GM12878 (cell line): ENCODE data around the gene KIF21B.

Experiments
- EP300 ChIP-seq, 2 experiments: fragments of 150-350 bp in 1 of 2; IDR thresholded peaks; 2 replicates each; pipeline ENCODE4 v1.6.1; 2011 to 2012; ENCODE audit warnings: low read depth in 2 of 2, low read length in 2 of 2, borderline replicate concordance in 1 of 2, improper control_type of control experiment in 1 of 2, inconsistent platforms in 1 of 2; ENCODE audit not compliant: control insufficient read depth in 1 of 2
- POLR2A ChIP-seq: IDR thresholded peaks from 2 replicates; pipeline ENCODE4 v1.6.1; 2011; ENCODE audit warnings: low read depth, mild to moderate bottlenecking, low read length
- RAD21 ChIP-seq: IDR thresholded peaks from 2 replicates; pipeline ENCODE4 v1.6.1; 2011; ENCODE audit warnings: mild to moderate bottlenecking, low read depth, low read length, moderate library complexity; ENCODE audit not compliant: insufficient read depth
- SMC3 ChIP-seq: IDR thresholded peaks from 2 replicates; pipeline ENCODE4 v1.6.1; 2011; ENCODE audit warnings: low read length, improper control_type of control experiment, borderline replicate concordance
- TAF1 ChIP-seq: IDR thresholded peaks from 2 replicates; pipeline ENCODE4 v1.6.1; 2011; ENCODE audit warnings: mild to moderate bottlenecking, low read depth, low read length, borderline replicate concordance
- TCF7 ChIP-seq: IDR thresholded peaks from 2 replicates; pipeline ENCODE4 v1.6.1; 2014; ENCODE audit warnings: antibody characterized with exemption, borderline replicate concordance
- TF ChIP-seq, protein P1 (sequence below): fragments of 450-650 bp; IDR thresholded peaks from 2 replicates; pipeline ENCODE4 v1.6.1; 2018; ENCODE audit warnings: mild to moderate bottlenecking, low read depth, moderate library complexity; ENCODE audit not compliant: partially characterized antibody
- TF ChIP-seq, protein P2 (sequence below): IDR thresholded peaks from 2 replicates; pipeline ENCODE4 v1.6.1; 2011; ENCODE audit warnings: low read depth, low read length, improper control_type of control experiment, borderline replicate concordance
- TF ChIP-seq, protein P3 (sequence below), 3 experiments: IDR thresholded peaks in 2 of 3; conservative IDR thresholded peaks in 1 of 3; 2 replicates each; pipeline ENCODE4 v1.5.1; 2011; ENCODE audit warnings: low read depth in 3 of 3, low read length in 3 of 3, mild to moderate bottlenecking in 3 of 3, control low read depth in 2 of 3, moderate library complexity in 2 of 3, inconsistent platforms in 1 of 3, mixed read lengths in 1 of 3; ENCODE audit not compliant: control insufficient read depth in 2 of 3, insufficient read depth in 1 of 3; ENCODE audit errors: extremely low read depth in 1 of 3
- TF ChIP-seq, protein P4 (sequence below): IDR thresholded peaks from 2 replicates; pipeline ENCODE4 v1.6.1; 2011; ENCODE audit warnings: borderline replicate concordance, low read depth, mild to moderate bottlenecking, moderate library complexity, low read length; ENCODE audit not compliant: insufficient read depth, poor library complexity, severe bottlenecking
- TF ChIP-seq, protein P5 (sequence below): fragments of 450-650 bp; formaldehyde crosslinking; IDR thresholded peaks from 2 replicates; pipeline ENCODE4 v1.4.0; 2022; ENCODE audit warnings: mild to moderate bottlenecking, moderate library complexity

DNA sequence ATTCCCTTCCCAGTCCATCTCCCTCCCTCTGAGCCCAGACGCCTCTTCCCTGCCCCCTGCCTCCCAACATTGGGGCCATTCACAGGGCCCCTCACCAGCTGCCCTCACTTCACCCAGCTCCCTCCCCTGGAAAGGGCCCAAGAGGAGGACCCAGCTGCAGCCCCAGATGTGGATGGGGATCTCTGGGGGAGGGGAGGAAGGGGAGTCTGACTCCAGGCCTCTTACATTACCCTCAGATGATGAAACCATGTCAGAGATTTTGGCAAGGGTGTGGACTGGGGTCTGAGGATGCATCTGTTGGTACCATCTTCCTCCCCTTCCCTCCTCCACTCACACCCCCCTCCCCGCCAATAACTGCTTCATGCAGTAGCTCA, 1.1 kb upstream of the KIF21B start:
- TF ChIP-seq, protein P1, sequence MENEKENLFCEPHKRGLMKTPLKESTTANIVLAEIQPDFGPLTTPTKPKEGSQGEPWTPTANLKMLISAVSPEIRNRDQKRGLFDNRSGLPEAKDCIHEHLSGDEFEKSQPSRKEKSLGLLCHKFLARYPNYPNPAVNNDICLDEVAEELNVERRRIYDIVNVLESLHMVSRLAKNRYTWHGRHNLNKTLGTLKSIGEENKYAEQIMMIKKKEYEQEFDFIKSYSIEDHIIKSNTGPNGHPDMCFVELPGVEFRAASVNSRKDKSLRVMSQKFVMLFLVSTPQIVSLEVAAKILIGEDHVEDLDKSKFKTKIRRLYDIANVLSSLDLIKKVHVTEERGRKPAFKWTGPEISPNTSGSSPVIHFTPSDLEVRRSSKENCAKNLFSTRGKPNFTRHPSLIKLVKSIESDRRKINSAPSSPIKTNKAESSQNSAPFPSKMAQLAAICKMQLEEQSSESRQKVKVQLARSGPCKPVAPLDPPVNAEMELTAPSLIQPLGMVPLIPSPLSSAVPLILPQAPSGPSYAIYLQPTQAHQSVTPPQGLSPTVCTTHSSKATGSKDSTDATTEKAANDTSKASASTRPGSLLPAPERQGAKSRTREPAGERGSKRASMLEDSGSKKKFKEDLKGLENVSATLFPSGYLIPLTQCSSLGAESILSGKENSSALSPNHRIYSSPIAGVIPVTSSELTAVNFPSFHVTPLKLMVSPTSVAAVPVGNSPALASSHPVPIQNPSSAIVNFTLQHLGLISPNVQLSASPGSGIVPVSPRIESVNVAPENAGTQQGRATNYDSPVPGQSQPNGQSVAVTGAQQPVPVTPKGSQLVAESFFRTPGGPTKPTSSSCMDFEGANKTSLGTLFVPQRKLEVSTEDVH: no peak
- TF ChIP-seq TCF7 (no peak), POLR2A (no peak), EP300 (IDR thresholded peaks at IDR 0.05; ENCODE audit: borderline replicate concordance in 1 of 2, control insufficient read depth in 1 of 2, low read depth in 2 of 2, low read length in 2 of 2) (no peak), TAF1 (no peak), SMC3 (no peak), RAD21 (no peak)
- TF ChIP-seq, protein P2, sequence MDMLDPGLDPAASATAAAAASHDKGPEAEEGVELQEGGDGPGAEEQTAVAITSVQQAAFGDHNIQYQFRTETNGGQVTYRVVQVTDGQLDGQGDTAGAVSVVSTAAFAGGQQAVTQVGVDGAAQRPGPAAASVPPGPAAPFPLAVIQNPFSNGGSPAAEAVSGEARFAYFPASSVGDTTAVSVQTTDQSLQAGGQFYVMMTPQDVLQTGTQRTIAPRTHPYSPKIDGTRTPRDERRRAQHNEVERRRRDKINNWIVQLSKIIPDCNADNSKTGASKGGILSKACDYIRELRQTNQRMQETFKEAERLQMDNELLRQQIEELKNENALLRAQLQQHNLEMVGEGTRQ: no peak
- TF ChIP-seq, protein P3, sequence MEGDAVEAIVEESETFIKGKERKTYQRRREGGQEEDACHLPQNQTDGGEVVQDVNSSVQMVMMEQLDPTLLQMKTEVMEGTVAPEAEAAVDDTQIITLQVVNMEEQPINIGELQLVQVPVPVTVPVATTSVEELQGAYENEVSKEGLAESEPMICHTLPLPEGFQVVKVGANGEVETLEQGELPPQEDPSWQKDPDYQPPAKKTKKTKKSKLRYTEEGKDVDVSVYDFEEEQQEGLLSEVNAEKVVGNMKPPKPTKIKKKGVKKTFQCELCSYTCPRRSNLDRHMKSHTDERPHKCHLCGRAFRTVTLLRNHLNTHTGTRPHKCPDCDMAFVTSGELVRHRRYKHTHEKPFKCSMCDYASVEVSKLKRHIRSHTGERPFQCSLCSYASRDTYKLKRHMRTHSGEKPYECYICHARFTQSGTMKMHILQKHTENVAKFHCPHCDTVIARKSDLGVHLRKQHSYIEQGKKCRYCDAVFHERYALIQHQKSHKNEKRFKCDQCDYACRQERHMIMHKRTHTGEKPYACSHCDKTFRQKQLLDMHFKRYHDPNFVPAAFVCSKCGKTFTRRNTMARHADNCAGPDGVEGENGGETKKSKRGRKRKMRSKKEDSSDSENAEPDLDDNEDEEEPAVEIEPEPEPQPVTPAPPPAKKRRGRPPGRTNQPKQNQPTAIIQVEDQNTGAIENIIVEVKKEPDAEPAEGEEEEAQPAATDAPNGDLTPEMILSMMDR (IDR thresholded peaks at IDR 0.05 in 2 of 3, conservative IDR thresholded peaks at IDR 0.05 in 1 of 3; ENCODE audit: control insufficient read depth in 2 of 3, extremely low read depth in 1 of 3, insufficient read depth in 1 of 3, low read depth in 3 of 3, low read length in 3 of 3): no peak
- TF ChIP-seq, protein P4, sequence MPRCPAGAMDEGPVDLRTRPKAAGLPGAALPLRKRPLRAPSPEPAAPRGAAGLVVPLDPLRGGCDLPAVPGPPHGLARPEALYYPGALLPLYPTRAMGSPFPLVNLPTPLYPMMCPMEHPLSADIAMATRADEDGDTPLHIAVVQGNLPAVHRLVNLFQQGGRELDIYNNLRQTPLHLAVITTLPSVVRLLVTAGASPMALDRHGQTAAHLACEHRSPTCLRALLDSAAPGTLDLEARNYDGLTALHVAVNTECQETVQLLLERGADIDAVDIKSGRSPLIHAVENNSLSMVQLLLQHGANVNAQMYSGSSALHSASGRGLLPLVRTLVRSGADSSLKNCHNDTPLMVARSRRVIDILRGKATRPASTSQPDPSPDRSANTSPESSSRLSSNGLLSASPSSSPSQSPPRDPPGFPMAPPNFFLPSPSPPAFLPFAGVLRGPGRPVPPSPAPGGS: no peak
- TF ChIP-seq, protein P5, sequence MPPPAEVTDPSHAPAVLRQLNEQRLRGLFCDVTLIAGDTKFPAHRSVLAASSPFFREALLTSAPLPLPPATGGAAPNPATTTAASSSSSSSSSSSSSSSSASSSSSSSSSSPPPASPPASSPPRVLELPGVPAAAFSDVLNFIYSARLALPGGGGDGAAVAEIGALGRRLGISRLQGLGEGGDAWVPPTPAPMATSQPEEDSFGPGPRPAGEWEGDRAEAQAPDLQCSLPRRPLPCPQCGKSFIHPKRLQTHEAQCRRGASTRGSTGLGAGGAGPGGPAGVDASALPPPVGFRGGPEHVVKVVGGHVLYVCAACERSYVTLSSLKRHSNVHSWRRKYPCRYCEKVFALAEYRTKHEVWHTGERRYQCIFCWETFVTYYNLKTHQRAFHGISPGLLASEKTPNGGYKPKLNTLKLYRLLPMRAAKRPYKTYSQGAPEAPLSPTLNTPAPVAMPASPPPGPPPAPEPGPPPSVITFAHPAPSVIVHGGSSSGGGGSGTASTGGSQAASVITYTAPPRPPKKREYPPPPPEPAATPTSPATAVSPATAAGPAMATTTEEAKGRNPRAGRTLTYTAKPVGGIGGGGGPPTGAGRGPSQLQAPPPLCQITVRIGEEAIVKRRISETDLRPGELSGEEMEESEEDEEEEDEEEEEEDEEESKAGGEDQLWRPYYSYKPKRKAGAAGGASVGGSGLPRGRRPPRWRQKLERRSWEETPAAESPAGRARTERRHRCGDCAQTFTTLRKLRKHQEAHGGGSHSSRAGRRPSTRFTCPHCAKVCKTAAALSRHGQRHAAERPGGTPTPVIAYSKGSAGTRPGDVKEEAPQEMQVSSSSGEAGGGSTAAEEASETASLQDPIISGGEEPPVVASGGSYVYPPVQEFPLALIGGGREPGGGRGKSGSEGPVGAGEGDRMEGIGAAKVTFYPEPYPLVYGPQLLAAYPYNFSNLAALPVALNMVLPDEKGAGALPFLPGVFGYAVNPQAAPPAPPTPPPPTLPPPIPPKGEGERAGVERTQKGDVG (CRISPR knock-in tag): no peak
